HL-60 (cell line): Measurements from ENCODE around the gene TRIO.

Source experiments
- DNase-seq, 2 experiments: peaks; one replicate each; pipeline ENCODE4 v3.0.0-alpha.2; 2010 to 2020; ENCODE audit warnings: low read depth in 1 of 2, low spot score in 1 of 2
- H3K27ac ChIP-seq: fragments of 250-450 bp; sonication (Bioruptor Pico); replicated peaks from 2 replicates; pipeline ENCODE4 v1.5.1; 2020; ENCODE audit warnings: mild to moderate bottlenecking, moderate library complexity
- H3K27me3 ChIP-seq: fragments of 250-450 bp; sonication (Bioruptor Pico); 2 replicates; pipeline ENCODE4 v1.5.1; 2021; ENCODE audit warnings: mild to moderate bottlenecking, moderate library complexity; ENCODE audit not compliant: insufficient read depth, poor library complexity, severe bottlenecking
- H3K4me3 ChIP-seq: replicated peaks from 2 replicates; pipeline ENCODE4 v1.5.1; 2011; ENCODE audit warnings: mild to moderate bottlenecking, control low read depth, low read length; ENCODE audit not compliant: insufficient read depth
- CTCF ChIP-seq: IDR thresholded peaks from one replicate; pipeline ENCODE4 v1.5.1; 2011; ENCODE audit warnings: low read length, control low read depth, inconsistent platforms; ENCODE audit not compliant: insufficient read depth
- GABPA ChIP-seq: IDR thresholded peaks from 2 replicates; pipeline ENCODE4 v1.6.1; 2012; ENCODE audit warnings: low read depth
- POLR2AphosphoS5 ChIP-seq: IDR thresholded peaks from 2 replicates; pipeline ENCODE4 v1.6.1; 2012; ENCODE audit warnings: low read depth
- REST ChIP-seq: IDR thresholded peaks from 2 replicates; pipeline ENCODE4 v1.6.1; 2012; ENCODE audit warnings: low read depth; ENCODE audit not compliant: insufficient replicate concordance
- SPI1 ChIP-seq: IDR thresholded peaks from 2 replicates; pipeline ENCODE4 v1.6.1; 2012; ENCODE audit warnings: low read depth, mild to moderate bottlenecking, borderline replicate concordance

TRIO gene

DNA sequence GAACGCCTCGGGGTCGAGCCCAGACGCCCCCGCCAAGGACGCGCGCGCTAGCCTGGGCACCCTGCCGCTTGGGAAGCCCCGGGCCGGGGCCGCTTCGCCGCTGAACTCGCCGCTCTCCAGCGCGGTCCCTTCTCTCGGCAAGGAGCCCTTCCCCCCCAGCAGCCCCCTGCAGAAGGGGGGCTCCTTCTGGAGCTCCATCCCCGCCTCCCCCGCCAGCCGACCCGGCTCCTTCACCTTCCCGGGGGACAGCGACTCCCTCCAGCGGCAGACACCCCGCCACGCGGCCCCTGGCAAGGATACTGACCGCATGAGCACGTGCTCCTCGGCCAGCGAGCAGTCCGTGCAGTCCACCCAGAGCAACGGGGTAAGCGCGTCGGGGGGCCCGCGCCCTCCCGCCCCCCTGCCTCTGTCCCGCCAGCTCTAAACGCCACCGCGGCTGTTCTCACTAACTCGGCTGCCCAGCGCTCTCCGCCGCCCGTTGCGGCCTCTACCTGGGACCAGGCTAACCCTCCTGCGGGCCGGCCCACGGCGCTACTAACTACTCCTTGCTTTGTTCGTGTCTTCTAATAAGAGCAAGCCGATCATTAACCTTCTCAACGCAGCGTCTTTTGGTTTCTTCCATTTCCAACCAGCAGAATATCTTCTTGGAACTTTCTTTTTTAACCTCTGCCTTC is 344.9 kb downstream of the TRIO start:
- no peaks in the 10 kb centered on the region for H3K27me3 ChIP-seq
- no peak overlapping the region for H3K4me3 ChIP-seq
- no peak for DNase-seq
- TF ChIP-seq CTCF = no peak
- TF ChIP-seq POLR2AphosphoS5 = no peak
- TF ChIP-seq SPI1 = no peak
- no peak for TF ChIP-seq REST
- no peak for TF ChIP-seq GABPA
- H3K27ac ChIP-seq = no peak overlapping the region

DNA sequence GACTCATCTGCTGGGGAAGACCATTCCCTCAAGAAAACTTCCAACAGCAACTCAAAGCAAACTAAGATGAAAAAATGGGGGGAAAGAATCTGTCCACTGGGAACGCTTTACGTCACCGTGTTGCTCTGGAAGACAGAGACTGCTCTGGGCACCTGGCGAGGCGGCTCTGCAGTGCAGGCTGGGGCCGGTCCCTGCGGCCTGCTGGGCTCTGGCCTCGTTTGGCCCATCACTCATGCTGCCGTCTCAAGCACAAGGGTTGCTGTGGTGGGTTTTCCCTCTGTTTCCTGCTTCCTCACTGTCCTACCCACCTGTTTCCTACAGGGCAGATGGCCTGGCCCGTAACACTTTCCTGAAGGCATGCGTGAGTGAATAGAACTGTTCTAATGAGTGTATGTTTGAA is 345.6 kb downstream of the TRIO start:
- Histone ChIP-seq H3K4me3 (no peak overlapping the region), H3K27ac (no peak overlapping the region), H3K27me3 (no peaks in the 10 kb centered on the region)
- TF ChIP-seq REST = no peak
- no peak for TF ChIP-seq SPI1
- no peak for TF ChIP-seq POLR2AphosphoS5
- no peak for TF ChIP-seq CTCF
- TF ChIP-seq GABPA = no peak
- DNase-seq = no peak

- TF ChIP-seq SPI1 (no peak), GABPA (no peak), CTCF (no peak), REST (no peak), POLR2AphosphoS5 (no peak)
- peak; percentile 40 to 45 for DNase-seq
- Histone ChIP-seq H3K4me3 (no peak overlapping the region), H3K27me3 (no peaks in the 10 kb centered on the region), H3K27ac (peak overlapping the region; percentile 59)
Measured at GRCh38 chr5:14489643-14490042, 346.5 kb downstream of the TRIO start.
